GM18519 (cell line): ENCODE measurements around the gene ETHE1.
"Not testable (repeated sequence)": the region's sequence is repeated elsewhere in the genome, so short reads cannot be mapped to it uniquely, and the experiment has no call there.

ENCODE experiments used
- ATAC-seq: cut with Tn5 transposase; IDR thresholded peaks from one replicate; pipeline ENCODE4 v1.9.1; 2021; ENCODE audit warnings: mild to moderate bottlenecking, moderate library complexity; ENCODE audit not compliant: unreplicated experiment, low FRiP score

The ETHE1 gene

DNA sequence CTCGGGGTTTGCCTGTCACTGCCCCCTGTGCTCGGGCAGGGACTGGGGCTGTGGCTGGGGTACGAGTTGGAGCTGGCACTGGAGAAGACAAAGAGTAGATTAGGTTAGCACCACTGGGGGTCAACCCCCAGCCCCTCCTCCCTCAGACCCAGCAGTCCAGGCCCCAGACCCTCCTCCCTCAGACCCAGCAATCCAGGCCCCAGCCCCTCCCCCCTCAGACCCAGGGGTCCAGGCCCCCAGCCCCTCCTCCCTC lies 25.1 kb upstream of the ETHE1 start:
- ATAC-seq: no peak

DNA sequence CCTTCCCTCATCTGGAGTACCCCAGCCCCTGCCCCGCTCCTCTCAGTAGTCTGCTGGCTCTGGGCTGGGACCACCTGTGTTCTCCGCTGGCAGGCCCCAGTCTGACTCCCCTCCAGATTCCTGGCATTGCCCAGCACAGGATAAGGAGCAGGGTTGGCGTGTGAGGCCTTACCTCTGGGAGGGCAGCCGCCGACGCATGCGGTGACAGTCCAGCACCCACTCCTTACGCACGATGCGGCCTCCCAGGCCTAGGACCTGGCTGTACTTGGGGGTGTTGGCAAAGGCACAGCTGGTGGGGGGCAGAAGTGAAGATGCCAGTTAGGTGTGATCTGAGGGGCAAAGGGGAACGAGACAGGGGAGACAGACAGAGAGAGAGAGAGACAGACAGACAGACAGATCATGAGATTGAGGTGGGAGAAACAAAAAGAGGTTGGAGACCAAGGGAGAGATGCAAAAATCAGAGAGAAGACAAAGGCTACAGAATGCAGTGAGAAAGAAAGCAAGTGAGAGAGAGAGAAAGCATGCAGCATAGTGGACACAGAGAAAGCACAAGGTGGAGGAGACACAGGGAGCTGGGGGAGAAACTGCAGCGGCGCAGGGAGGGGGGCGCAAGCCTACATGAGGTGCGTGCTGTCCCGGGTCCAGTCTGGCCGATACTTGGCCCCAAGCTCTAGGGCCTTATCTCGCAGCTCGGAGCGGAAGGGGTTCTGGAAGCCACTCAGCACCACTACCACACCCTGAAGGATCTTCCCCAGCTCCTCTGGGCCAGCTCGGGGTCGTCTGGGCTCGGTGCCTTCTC lies 24.6 kb upstream of the ETHE1 start:
- ATAC-seq: no peak

DNA sequence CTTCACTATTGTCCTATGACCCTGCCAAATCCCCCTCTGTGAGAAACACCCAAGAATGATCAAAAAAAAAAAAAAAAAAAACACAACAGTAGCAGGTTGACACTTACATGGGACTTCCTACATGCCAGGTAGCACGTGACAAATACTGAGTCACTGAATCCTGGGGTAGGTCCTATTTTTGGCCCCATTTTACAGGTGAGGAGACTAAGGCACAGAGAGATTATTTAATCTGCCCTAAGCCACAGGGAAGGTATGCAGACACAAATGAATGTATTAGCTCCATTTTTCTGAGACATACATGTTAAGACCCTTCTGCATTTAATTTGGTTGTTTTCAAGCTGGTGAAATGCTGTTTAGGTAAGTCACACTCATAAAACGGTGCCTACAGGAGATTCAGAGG lies 21.7 kb upstream of the ETHE1 start:
- no peak for ATAC-seq

DNA sequence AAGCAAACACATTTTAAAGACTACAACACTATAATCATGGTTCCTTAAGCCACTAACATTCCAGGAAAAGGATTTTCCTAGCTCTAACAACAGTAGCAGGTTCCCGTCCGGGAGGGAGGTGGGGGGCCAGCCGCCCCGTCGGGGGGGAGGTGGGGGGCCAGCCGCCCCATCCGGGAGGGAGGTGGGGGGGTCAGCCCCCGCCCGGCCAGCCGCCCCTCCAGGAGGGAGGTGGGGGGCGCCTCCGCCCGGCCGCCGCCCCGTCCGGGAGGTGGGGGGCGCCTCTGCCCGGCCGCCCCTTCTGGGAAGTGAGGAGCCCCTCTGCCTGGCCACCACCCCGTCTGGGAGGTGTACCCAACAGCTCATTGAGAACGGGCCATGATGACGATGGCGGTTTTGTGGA lies 20.9 kb upstream of the ETHE1 start:
- ATAC-seq: not testable (repeated sequence)

DNA sequence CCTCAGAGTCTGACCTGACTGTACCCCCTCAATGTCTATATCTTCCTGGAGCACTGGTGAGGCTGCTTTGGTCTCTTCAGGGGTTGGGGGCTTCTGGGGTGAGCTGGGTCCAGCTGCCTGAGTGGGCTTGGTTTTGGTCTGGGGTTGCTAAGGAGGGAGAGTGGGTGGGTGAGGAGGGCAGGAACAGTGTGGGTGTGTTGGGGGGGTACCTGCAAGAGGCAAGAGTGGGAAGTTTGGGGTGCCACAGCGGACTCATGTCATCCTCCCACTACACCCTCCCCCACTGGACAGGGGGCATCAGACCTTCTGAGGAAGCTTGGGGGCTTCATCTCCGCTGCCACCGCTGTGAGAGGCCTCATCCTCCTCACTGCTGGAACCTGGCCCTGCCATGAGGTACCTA lies 19.6 kb upstream of the ETHE1 start:
- no peak for ATAC-seq

DNA sequence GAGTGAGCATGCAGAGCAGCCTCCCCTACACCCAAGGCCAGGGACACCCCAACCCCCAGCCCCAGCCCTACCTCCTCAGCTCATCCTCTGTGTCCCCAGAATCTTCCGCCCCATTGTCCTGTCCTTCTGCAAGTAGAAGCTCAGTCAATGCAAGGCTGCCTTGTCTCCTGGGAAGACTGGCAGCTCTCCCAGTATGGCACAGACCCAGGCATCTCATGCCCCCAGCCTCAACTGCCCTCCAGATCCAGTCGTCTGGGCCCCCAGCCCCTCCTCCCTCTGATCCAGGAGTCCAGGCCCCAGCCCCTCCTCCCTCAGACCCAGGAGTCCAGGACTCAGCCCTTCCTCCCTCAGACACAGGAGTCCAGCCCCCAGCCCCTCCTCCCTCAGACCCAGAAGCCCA lies 19.0 kb upstream of the ETHE1 start:
- no peak for ATAC-seq

DNA sequence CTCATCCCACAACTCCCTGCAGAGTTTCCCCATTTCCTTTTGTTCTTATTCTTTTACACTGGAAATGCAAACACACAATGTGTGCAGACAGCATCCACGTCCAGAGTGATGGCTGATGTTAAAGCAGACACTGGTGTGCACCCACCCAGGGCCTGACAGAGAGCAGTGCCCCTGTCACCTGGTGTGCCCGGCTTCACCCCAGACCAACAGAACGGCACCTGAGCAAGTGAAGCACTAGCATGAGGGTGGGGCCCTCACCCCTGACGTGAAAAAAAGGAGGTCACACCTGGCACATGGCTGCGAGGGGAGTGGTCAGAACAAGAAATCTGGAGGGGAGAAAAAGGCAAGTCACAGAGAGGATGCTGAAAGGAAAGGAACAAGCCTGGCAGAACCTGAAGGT lies 18.3 kb upstream of the ETHE1 start:
- ATAC-seq: no peak

DNA sequence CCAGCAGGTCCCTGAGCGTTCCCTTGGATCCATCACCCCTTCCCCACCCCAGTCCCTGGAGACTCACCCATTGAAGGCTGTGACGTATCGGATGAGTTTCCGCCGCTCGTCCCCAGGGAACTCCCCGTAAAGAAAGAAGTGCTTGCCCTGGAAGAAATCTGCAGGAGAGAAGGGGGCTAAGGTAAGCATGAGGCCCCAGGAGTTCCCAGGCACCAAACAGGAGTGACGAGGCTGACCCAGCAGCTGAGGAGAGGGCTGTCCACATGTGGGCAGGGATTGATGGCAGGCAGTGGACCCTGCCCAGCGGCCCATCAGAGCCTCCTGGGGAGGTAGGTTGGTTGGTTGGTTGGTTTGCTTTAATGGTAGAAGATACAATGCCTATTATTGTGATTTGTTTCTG lies 17.1 kb upstream of the ETHE1 start:
- no peak for ATAC-seq

DNA sequence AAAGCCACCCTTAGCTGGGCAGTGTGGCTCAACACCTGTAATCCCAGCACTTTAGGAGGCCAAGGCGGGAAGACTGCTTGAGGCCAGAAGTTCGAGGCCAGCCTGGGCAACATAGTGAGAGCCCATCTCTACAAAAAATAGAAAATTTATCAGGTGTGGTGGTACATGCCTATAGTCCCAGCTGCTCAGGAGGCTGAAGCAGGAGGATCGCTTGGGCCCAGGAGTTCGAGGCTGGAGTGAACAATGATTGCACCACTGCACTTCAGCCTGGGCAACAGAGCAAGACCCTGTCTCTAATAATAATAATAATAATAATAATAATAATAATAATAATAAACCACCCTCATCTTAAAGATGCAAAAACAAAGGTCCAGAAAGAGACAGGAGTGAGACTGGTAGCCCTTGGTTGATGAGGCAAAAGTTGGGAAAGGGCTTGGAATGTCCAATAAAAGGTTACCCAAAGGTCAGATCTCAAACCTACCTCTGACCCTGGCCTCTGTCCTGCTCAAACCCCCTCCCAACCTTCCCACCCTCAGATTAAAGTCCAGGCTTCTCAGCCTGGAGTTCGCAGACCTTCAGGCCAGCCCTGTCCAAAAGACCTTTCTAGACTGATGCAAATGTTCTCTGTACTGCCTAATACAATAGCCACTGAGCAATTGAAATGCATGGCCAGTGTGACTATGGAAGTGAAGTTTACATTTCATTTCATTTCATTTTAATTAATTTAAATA lies 15.1 kb upstream of the ETHE1 start:
- no peak for ATAC-seq

DNA sequence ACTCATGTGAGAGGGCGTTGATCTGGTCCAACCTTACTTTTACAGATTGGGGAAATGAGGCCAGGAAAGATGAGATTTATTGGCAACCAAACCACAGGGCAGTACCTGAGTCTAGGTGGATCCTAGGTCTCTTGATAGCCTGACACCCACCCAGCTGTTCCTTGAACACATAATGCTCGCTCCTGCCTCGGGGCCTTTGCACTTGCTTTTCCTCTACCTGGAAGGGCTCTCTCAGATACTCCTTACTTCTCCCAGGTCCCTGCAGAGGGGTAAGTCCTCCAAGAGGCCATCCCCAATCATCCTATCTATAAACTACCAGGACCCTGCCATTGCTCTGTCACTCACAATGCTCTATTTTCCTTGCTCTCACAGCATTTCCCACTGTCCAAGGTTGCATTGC lies 13.4 kb upstream of the ETHE1 start:
- no peak for ATAC-seq

DNA sequence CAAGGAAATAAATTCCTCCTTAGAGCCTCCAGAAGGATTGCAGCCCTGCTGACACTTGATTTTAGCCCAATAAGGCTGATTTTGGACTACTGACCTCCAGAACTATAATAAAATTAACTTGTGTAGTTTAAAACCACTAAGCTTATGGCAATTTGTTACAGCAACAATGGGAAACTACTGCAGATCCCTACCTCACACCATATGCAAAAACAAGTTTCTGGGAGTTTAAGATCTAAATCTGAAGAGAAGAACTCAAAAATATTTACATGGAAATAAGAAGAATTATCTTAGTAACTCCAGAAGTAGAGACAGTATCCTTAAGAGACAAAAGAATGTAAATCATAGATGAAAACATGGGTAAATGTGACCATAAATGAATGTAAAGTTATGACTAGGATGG lies 11.9 kb upstream of the ETHE1 start:
- no peak for ATAC-seq

DNA sequence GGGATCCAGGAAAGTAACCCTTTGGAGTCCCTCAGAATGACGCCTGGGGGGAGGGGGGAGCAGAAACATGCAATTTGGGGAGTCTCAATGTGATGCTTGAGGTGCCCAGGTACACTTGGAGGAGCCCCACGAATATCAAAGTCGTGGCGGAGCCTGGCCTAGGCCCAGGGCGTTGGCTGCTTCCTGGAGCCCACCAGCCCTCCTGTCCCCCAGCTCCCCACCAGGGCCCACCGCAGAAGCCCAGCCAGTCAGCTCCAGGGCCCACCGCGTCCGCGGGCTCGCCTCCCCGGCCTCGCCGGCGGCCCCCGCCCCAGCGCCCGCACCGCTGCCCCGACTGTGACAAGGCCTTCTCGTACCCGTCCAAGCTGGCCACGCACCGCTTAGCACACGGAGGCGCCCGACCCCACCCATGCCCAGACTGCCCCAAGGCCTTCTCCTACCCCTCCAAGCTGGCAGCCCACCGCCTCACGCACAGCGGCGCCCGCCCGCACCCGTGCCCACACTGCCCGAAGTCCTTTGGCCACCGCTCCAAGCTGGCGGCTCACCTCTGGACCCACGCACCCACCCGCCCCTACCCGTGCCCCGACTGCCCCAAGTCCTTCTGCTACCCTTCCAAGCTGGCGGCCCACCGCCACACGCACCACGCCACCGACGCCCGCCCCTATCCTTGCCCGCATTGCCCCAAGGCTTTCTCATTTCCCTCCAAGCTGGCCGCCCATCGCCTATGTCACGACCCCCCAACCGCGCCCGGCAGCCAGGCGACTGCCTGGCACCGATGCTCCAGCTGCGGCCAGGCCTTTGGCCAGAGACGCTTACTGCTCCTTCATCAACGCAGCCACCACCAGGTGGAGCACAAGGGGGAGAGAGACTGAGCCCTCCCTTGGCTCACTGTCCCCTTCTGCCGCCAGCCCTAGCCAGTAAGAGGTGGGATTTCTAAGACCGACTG lies 8.1 kb upstream of the ETHE1 start:
- no peak for ATAC-seq

DNA sequence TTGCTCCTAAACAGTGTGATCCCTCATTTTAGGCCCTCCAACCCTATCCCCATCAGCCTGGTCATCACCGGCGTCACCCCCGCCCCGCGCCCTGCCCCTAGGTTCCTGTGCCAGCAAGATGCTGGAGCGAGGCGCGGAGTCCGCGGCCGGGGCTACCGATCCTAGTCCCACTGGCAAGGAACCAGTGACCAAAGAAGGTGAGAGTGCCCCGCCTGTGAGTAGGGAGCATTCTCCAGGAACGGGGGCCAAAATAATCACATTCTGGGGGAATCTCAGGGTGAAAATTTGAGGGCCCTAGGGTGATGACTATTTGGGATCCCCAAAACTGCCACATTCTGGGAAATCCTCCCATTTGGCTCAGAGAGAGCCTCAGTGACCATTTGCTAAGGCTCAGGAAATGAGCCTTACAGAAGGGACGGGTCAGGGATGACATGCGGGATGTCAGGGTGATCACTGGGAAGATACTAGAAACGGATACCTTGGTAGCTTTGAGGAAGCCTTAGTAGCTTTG lies 7.4 kb upstream of the ETHE1 start:
- ATAC-seq: no peak

DNA sequence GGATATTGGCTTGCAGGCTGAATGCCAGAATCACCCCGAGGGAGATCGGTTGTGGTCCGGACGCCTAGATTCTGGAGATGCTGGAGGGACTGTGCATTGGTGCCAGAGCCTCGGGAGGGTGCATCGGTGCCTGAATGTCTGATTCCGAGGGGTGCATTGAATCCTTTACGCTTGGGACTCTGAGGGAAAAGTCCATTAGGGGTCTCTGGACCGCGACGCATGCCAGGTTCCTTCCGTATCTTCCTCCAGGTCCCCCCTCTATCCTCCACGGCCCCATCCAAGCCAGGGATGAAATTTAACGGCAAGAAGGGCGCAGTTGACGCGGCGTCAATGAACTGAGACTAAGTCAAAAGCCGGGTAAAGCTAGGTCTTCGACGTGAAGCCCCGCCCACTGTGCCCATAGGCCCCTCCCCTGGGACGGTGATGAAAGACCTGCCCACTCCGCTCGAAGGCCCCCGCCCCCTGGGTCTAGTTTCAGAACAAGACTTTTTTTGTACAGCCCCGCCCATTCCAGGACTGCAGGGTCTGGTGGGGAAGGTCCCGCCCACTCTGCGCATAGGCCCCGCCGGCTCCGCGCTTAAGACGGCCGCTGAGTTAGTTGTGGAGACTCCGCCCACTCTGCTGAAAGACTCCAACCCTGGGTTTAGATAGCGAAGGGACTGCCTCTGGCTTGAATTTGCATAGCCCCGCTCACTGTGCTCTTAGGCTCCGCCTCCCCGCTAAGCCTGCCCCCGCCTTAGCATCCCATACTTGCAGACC lies 6.7 kb upstream of the ETHE1 start:
- peak; percentile 47 for ATAC-seq

DNA sequence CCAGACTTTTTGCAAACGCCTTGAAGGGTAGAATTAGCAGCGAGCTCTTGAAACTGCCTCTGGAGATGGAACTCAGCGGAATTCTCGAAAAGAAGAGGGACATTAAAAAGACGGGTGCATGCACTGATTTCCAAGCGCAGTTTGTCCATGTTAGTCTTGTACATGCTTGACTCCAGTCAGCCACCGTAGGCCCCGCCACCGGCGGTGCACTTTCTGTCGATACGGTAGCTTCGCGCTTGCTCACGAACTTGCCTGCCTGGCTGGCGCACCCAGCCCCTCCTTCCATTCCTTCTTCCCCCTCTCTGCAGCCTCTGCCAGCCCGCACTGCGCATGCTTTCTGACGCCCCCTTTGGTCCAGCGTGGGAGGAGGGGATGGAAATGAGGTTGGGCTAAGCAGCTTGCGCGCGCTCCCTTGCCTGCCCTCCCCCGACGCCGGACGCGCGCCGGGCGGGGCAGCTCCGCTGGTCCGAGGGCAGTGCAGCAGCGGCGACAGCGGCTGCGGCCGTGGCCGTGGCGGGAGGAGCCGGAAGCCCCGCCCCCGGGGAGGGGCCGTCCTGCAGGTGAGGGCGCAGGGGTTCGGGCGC lies 6.1 kb upstream of the ETHE1 start, which contains the start of gene ZNF575:
TSS of gene ZNF575 (plus strand) at position 227 of the 584 bp plus-strand sequence. CDS start 1,235 bp downstream, outside the sequence.
- ATAC-seq: peak; percentile 39

DNA sequence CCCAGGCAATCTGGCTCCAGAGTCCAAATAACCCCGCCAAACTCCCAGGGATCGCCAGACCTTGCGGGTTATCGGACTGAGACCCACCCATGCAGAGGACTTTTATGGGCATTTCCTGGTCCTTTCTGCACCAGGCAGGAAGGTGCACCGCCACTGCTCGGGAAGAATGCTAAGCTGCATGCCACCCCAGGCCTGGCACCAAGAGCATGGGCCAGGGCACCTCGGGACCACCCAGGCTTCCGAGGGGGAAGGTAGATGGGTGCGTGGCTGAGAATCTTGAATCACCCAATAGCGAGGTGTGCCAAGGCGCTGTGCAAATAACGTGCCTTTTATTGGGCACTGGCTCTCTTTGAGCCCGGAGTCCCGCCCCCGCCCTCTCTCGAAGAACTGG lies 5.6 kb upstream of the ETHE1 start:
- peak; percentile 1 for ATAC-seq

DNA sequence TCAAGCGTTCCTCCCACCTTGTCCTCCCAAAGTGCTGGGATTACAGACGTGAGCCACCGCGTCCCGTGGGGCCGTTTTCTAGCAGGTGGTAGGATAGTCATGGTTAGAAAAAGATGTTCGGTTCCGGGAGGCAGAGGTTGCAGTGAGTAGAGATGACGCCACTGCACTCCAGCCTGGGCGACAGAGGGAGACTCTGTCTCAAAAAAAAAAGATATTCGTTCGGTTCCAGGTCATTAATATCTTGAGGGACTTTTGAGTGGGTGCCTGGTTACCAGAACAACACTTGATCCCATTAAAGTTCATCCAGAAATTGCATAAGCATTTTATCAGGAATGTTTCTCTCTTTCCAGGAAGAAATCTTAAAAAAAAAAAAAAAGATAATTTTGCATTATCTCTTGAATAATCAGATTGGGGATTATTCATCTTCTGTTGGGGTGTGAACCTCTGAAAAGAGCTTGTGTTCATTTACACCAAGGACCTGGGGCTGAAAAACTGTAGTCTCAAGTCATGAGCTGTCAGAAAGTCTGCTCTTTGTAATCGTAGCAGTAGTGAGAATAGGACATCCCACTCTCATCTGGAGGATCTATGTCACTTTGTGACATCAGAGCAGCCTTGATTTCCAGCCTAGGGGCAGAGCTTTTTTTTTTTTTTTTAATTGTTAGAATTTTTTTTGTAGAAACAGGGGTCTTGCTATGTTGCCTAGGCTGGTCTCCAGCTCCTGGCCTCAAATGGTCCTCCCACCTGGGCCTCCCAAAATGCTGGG lies 1.0 kb upstream of the ETHE1 start:
- no peak for ATAC-seq

DNA sequence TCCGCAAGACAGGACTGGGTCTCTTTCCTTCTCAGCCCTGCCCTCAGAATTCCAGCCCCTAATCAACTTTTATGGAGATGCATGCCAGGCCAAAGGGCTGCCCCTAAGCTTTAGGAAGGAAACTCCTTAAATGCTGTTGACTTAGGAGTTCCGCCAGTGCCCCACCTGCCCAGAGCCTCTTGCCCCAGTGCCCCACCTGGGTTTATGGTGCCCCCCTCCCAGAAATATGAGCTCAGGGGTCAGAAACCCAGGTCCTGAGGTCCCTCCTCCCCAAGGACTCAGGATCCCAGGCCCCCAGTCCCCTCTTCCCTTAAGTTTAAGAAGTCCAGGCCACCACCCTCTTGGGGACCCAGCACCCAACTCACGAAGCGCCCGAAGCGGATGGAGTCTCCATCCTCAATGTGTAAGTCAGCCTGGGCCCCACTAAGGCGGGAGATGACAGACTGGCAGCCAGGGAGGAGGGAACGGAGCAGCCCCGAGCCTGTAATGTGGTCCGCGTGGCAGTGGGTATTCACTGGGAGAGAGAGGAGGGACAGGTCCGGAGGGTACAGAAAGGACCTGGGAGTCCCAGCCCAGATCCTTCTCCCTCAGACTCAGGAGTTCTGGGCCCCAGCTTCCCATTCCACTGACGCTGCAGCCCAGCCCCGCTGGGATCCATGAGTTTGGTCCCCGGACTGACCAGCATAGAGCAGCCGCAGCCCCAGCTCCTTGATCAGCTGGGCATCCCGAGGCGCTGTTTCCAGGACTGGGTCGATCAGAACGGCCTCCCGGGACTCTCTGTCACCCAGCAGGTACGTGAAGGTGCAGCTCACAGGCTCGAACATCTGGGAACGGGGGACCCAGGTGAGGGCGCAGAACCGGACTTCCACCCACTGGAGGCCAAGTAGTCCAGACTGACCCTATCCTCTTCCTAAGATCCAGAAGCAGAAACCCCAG lies 897 bp downstream of the ETHE1 start:
- ATAC-seq: no peak
